Myometrial cell (primary cell): Measurements from ENCODE around the gene MUC3A. TPM values are rescaled to one million over a fixed set of nuclear protein-coding genes. Genes with fewer than 3 reads are reported as not detected.

Experiments
- total RNA-seq: library from RNA; depleted of rRNA; stranded (reverse); fragments of >200 nt; gene quantifications from 2 replicates; pipeline ENCODE4 v1.2.3, GENCODE V29; 2015

Gene MUC3A, protein sequence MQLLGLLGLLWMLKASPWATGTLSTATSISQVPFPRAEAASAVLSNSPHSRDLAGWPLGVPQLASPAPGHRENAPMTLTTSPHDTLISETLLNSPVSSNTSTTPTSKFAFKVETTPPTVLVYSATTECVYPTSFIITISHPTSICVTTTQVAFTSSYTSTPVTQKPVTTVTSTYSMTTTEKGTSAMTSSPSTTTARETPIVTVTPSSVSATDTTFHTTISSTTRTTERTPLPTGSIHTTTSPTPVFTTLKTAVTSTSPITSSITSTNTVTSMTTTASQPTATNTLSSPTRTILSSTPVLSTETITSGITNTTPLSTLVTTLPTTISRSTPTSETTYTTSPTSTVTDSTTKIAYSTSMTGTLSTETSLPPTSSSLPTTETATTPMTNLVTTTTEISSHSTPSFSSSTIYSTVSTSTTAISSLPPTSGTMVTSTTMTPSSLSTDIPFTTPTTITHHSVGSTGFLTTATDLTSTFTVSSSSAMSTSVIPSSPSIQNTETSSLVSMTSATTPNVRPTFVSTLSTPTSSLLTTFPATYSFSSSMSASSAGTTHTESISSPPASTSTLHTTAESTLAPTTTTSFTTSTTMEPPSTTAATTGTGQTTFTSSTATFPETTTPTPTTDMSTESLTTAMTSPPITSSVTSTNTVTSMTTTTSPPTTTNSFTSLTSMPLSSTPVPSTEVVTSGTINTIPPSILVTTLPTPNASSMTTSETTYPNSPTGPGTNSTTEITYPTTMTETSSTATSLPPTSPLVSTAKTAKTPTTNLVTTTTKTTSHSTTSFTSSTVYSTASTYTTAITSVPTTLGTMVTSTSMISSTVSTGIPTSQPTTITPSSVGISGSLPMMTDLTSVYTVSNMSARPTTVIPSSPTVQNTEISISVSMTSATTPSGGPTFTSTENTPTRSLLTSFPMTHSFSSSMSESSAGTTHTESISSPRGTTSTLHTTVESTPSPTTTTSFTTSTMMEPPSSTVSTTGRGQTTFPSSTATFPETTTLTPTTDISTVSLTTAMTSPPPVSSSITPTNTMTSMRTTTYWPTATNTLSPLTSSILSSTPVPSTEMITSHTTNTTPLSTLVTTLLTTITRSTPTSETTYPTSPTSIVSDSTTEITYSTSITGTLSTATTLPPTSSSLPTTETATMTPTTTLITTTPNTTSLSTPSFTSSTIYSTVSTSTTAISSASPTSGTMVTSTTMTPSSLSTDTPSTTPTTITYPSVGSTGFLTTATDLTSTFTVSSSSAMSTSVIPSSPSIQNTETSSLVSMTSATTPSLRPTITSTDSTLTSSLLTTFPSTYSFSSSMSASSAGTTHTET (N-terminal part only)
- not detected in 2 replicates for total RNA-seq

GRCh38 chr7:100949227-100949932 lies at the start of gene MUC3A:
Gene MUC3A, plus strand, starts transcription at chr7:100949534. Its CDS starts 91 bp downstream, at chr7:100949625.

GRCh38 chr7:100969066-100969615 lies 19.8 kb downstream of the MUC3A start, which contains the start of gene MUC12:
Gene MUC12, plus strand, starts transcription at chr7:100969565. Its CDS starts 58 bp downstream, at chr7:100969623.

Other genes starting within 250 kb of the MUC3A start
- gene POP7, start 243.4 kb upstream of the MUC3A start, total RNA-seq: 43.2 and 51.6 TPM in 2 replicates
- not detected in 2 replicates for gene EPO, start 229.1 kb upstream of the MUC3A start, total RNA-seq
- gene ZAN, start 215.9 kb upstream of the MUC3A start, total RNA-seq: not detected in 2 replicates
- 33.1 and 53.0 TPM in 2 replicates for gene EPHB4, start 122.0 kb upstream of the MUC3A start, total RNA-seq
- 17.2 and 25.7 TPM in 2 replicates for gene SLC12A9, start 96.8 kb upstream of the MUC3A start, total RNA-seq
- gene TRIP6, start 82.1 kb upstream of the MUC3A start, total RNA-seq: 140 and 172 TPM in 2 replicates
- 60.1 and 105 TPM in 2 replicates for gene SRRT, start 74.4 kb upstream of the MUC3A start, total RNA-seq
- gene UFSP1, start 59.8 kb upstream of the MUC3A start, total RNA-seq: 11.2 and 14.7 TPM in 2 replicates
- gene ACHE, start 53.6 kb upstream of the MUC3A start, total RNA-seq: not detected in 2 replicates
- 5.5 and 11.2 TPM in 2 replicates for gene MUC12, start 20.0 kb downstream of the MUC3A start, total RNA-seq
- gene MUC17, start 70.5 kb downstream of the MUC3A start, total RNA-seq: not detected in 2 replicates
- gene TRIM56, start 135.9 kb downstream of the MUC3A start, total RNA-seq: 9.2 and 11.2 TPM in 2 replicates
- 1,908 and 2,020 TPM in 2 replicates for gene SERPINE1, start 177.6 kb downstream of the MUC3A start, total RNA-seq
- 274 and 306 TPM in 2 replicates for gene AP1S1, start 204.9 kb downstream of the MUC3A start, total RNA-seq
- gene VGF, start 216.0 kb downstream of the MUC3A start, total RNA-seq: 0.53 and 1.2 TPM in 2 replicates
- not detected in 2 replicates for gene NAT16, start 230.8 kb downstream of the MUC3A start, total RNA-seq